ENCODE data around the gene SUB1.
"Not testable (repeated sequence)": the region's sequence is repeated elsewhere in the genome, so short reads cannot be mapped to it uniquely, and the experiment has no call there.

The SUB1 gene

GRCh38 chr5:32585446-32586275 lies at the start of gene SUB1:
TSS of gene SUB1 (plus strand) at chr5:32585557. CDS start at chr5:32588513, 2,956 bp downstream.
- TF ChIP-seq, protein P1, sequence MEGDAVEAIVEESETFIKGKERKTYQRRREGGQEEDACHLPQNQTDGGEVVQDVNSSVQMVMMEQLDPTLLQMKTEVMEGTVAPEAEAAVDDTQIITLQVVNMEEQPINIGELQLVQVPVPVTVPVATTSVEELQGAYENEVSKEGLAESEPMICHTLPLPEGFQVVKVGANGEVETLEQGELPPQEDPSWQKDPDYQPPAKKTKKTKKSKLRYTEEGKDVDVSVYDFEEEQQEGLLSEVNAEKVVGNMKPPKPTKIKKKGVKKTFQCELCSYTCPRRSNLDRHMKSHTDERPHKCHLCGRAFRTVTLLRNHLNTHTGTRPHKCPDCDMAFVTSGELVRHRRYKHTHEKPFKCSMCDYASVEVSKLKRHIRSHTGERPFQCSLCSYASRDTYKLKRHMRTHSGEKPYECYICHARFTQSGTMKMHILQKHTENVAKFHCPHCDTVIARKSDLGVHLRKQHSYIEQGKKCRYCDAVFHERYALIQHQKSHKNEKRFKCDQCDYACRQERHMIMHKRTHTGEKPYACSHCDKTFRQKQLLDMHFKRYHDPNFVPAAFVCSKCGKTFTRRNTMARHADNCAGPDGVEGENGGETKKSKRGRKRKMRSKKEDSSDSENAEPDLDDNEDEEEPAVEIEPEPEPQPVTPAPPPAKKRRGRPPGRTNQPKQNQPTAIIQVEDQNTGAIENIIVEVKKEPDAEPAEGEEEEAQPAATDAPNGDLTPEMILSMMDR (IDR thresholded peaks at IDR 0.05; ENCODE audit: low read depth, low read length, missing control alignments) = no peak
- peak within 1 kb of the TSS; percentile 89 for H3K4me3 ChIP-seq (ENCODE audit: low read depth, low read length)
- in situ Hi-C loops (cut with HindIII; ENCODE audit: low sequenced_read_pairs) = no loop called here
- peak; percentile 76 for DNase-seq (ENCODE audit: low read depth)

DNA sequence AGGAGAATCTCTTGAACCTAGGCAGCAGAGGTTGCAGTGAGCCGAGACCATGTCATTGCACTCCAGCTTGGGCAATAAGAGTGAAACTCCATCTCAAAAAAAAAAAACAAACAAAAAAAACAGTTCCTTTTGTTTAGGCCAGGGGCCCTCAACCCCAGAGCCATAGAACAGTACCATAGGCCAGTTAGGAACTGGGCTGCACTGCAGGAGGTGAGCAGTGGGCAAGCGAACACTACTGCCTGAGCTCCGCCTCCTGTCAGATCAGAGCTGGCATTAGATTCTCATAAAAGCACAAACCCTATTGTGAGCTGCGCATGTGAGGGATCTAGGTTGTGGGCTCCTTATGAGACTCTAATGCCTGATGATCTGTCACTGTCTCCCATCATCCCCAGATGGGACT lies 49.1 kb upstream of the SUB1 start:
- no peak for DNase-seq (ENCODE audit: low read depth)
- in situ Hi-C loops (cut with HindIII; ENCODE audit: low sequenced_read_pairs) = no loop called here
- TF ChIP-seq, protein P1 (IDR thresholded peaks at IDR 0.05; ENCODE audit: low read depth, low read length, missing control alignments) = no peak
- no peak overlapping the region for H3K4me3 ChIP-seq (ENCODE audit: low read depth, low read length)

- in situ Hi-C loops (cut with HindIII; ENCODE audit: low sequenced_read_pairs); H3K4me3 ChIP-seq (ENCODE audit: low read depth, low read length); DNase-seq (ENCODE audit: low read depth): not testable (repeated sequence)
Observed at GRCh38 chr5:32537437-32538029, 47.8 kb upstream of the SUB1 start.

DNA sequence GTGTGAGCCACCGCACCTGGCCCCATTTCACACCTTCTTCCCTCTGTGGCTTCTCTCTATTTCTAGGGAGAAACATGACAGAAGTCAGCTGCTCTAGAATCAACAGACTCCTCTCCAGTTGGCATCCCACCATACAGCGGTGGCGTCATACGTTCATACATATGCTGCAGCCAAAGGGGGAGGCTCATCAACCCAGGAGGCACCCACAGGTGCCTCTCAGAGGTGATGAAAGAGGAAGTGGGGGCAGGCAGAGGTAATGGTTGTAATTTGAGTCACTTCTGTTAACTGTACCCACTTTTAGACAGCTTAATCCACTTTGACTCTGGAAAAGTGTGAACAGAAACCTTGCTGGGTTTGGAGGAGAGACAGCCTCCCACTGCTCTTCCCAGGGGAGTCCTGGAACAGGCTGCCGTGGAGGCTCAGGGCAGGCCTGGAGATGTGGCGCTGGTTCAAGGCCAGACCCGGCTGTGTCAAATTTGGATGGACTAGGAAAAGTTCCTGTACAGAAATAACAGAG lies 47.3 kb upstream of the SUB1 start:
- TF ChIP-seq, protein P1 (IDR thresholded peaks at IDR 0.05; ENCODE audit: low read depth, low read length, missing control alignments) = no peak
- in situ Hi-C loops (cut with HindIII; ENCODE audit: low sequenced_read_pairs) = no loop called here
- no peak for DNase-seq (ENCODE audit: low read depth)
- no peak overlapping the region for H3K4me3 ChIP-seq (ENCODE audit: low read depth, low read length)

DNA sequence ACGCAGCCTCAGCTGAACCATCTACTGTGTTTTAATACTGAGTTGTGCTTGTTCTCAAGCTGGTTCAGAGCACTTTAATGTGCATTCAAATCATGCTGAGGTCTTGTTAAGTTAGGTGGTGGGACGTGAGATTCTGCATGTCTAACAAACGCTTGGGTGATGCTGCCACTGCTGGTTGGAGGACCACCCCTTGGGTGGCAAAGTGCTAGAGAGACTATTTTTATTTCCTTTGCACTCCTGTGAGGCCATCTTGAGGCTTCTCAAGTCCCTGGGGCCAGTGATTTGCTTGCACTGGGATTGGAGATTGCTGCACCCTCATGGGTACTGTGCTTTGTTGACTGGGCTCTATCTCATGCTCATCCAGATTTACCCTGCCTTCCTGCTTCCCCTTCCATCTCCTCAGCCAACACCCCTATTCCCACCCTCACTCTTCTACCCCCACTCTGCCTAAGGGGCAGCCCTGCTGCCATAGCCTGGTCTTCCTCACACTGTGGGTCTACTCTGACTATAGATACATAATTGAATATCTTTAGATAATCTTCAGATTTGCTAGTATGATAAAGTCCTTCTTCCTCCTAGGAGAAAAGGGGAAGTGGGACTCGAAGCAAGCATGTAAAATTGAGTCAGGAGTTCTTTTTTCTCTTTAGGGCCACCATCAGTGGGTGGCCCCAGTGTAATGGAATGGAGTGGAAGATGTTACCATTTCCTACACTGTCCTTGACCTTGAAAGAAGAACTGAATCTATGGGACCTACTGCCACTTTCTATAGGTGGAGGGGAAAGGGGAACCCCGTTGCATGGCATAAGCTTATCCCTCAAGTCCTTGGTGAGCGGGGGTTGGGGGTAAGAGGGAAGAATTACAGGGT lies 45.1 kb upstream of the SUB1 start:
- in situ Hi-C loops (cut with HindIII; ENCODE audit: low sequenced_read_pairs) = no loop called here
- TF ChIP-seq, protein P1 (IDR thresholded peaks at IDR 0.05; ENCODE audit: low read depth, low read length, missing control alignments) = no peak
- no peak overlapping the region for H3K4me3 ChIP-seq (ENCODE audit: low read depth, low read length)
- no peak for DNase-seq (ENCODE audit: low read depth)

GRCh38 chr5:32541241-32541640 lies 44.1 kb upstream of the SUB1 start:
- TF ChIP-seq, protein P1 (IDR thresholded peaks at IDR 0.05; ENCODE audit: low read depth, low read length, missing control alignments) = no peak
- no peak overlapping the region for H3K4me3 ChIP-seq (ENCODE audit: low read depth, low read length)
- in situ Hi-C loops (cut with HindIII; ENCODE audit: low sequenced_read_pairs) = no loop called here
- DNase-seq (ENCODE audit: low read depth) = no peak
